Endothelial cell of umbilical vein (primary cell): ENCODE measurements around the gene ABI2. TPM values are rescaled to one million over a fixed set of nuclear protein-coding genes. Genes with fewer than 3 reads are reported as not detected.
"Not testable (repeated sequence)": the region's sequence is repeated elsewhere in the genome, so short reads cannot be mapped to it uniquely, and the experiment has no call there.

Experiments
- BruUV-seq: library from RNA; stranded (reverse); fragments of 400-500 nt; replicated peaks from 2 replicates; lab custom pipeline; 2021; lab: Mats Ljungman, UMichigan
- CTCF ChIA-PET: fragments of 300-600, 350-600 bp; sonication (Branson Sonifier 250); formaldehyde crosslinking; loops from one replicate; lab custom pipeline; 2021; ENCODE audit warnings: antibody characterized with exemption, inconsistent platforms; lab: Charles Lee
- POLR2A ChIA-PET: fragments of 300-600, 350-600 bp; sonication (Branson Sonifier 250); formaldehyde crosslinking; loops from one replicate; lab custom pipeline; 2021; ENCODE audit warnings: antibody characterized with exemption, inconsistent platforms; lab: Charles Lee
- DNase-seq: peaks from one replicate; pipeline ENCODE4 v3.0.0-alpha.2; 2011; ENCODE audit warnings: low read depth, low spot score
- FAIRE-seq: peaks from 2 replicates; lab custom pipeline; 2011; peaks lifted over from hg19 to GRCh38; lab: Jason Lieb, UNC
- H2AFZ ChIP-seq: 2 replicates; pipeline ENCODE4 v1.6.0; 2012; ENCODE audit warnings: low read depth, low read length, control low read depth, inconsistent platforms
- H3K27ac ChIP-seq: 2 replicates; pipeline ENCODE4 v1.5.1; 2011; ENCODE audit warnings: low read depth, mild to moderate bottlenecking, control low read depth, low read length, moderate library complexity; ENCODE audit not compliant: insufficient read depth
- H3K27me3 ChIP-seq, 2 experiments: 2 replicates each; pipeline versions ENCODE4 v1.6.0 to v1.6.1; 2011; ENCODE audit warnings: low read length in 2 of 2, mixed read lengths in 1 of 2; ENCODE audit not compliant: control insufficient read depth in 2 of 2, insufficient read depth in 2 of 2
- H3K36me3 ChIP-seq, 2 experiments: 2 replicates in 1 of 2; 3 replicates in 1 of 2; pipeline ENCODE4 v1.5.1; 2011; ENCODE audit warnings: low read length in 2 of 2, mild to moderate bottlenecking in 1 of 2, moderate library complexity in 1 of 2; ENCODE audit not compliant: control insufficient read depth in 2 of 2, insufficient read depth in 2 of 2; ENCODE audit errors: extremely low read depth in 1 of 2
- H3K4me1 ChIP-seq: 3 replicates; pipeline ENCODE4 v1.5.1; 2011; ENCODE audit warnings: mild to moderate bottlenecking, low read length; ENCODE audit not compliant: control insufficient read depth, insufficient read depth; ENCODE audit errors: extremely low read depth
- H3K4me2 ChIP-seq: 2 replicates; pipeline ENCODE4 v1.6.1; 2011; ENCODE audit warnings: low read length, control low read depth, mixed read lengths; ENCODE audit not compliant: insufficient read depth
- H3K4me3 ChIP-seq, 3 experiments: fragments of 200-600 bp in 1 of 3; sonication (generic), shearing (Covaris generic) in 1 of 3; replicated peaks in 1 of 3; 2 replicates each; pipeline ENCODE4 v1.5.1; 2011 to 2016; ENCODE audit warnings: control low read depth in 3 of 3, low read length in 3 of 3, mild to moderate bottlenecking in 2 of 3, inconsistent platforms in 1 of 3, low read depth in 1 of 3, moderate library complexity in 1 of 3; ENCODE audit not compliant: insufficient read depth in 1 of 3
- H3K79me2 ChIP-seq: 2 replicates; pipeline ENCODE4 v1.6.0; 2012; ENCODE audit warnings: low read length, inconsistent platforms; ENCODE audit not compliant: control insufficient read depth, insufficient read depth
- H3K9ac ChIP-seq: replicated peaks from 2 replicates; pipeline ENCODE3; 2011; ENCODE audit warnings: low read length, control low read depth; ENCODE audit not compliant: insufficient read depth; ENCODE audit errors: extremely low read depth
- H3K9me1 ChIP-seq: replicated peaks from 3 replicates; pipeline ENCODE4 v1.6.0; 2011; ENCODE audit warnings: mild to moderate bottlenecking, low read length; ENCODE audit not compliant: control insufficient read depth, insufficient read depth; ENCODE audit errors: extremely low read depth
- H3K9me3 ChIP-seq: replicated peaks from 2 replicates; pipeline ENCODE4 v1.5.1; 2012; ENCODE audit warnings: low read length, inconsistent platforms; ENCODE audit not compliant: control insufficient read depth, insufficient read depth
- H4K20me1 ChIP-seq: replicated peaks from 2 replicates; pipeline ENCODE3; 2011; ENCODE audit warnings: mild to moderate bottlenecking, low read length; ENCODE audit not compliant: control insufficient read depth, insufficient read depth; ENCODE audit errors: extremely low read depth
- FOS ChIP-seq: IDR thresholded peaks from 2 replicates; pipeline ENCODE4 v1.6.1; 2011; ENCODE audit warnings: mild to moderate bottlenecking, low read length, moderate library complexity, borderline replicate concordance; ENCODE audit not compliant: insufficient read depth
- JUN ChIP-seq: IDR thresholded peaks from 2 replicates; pipeline ENCODE4 v1.6.1; 2011; ENCODE audit warnings: borderline replicate concordance, low read depth; ENCODE audit not compliant: insufficient read length, insufficient read depth
- dilution Hi-C: fragments of 300-500 bp; cut with MboI; formaldehyde crosslinking; loops from one replicate; pipeline ENCODE4 v1.15.0; 2019; ENCODE audit warnings: low sequenced_read_pairs; ENCODE audit not compliant: extremely low pct_ligation_motif_present
- intact Hi-C: fragments of 100-400 bp; cut with micrococcal nuclease; formaldehyde crosslinking; loops from one replicate; pipeline ENCODE4 v1.10.0; 2022
- polyA plus RNA-seq, 4 experiments: library from polyadenylated mRNA; depleted of rRNA in 3 of 4; stranded (reverse) in 3 of 4; unstranded in 1 of 4; fragments of >200 nt; gene quantifications; 2 replicates each; pipeline versions ENCODE4 v1.2.1 to v1.2.3, GENCODE V29; 2011 to 2012; ENCODE audit warnings: missing spikeins in 1 of 4
- total RNA-seq: library from RNA; stranded (reverse); gene quantifications from 2 replicates; pipeline ENCODE4 v1.2.3, GENCODE V29; 2021

Gene ABI2
- total and polyA plus RNA-seq, 2 donors (not counting 3 experiments of a cell fraction or from before 2014, with no cell fraction given), result 35.7 to 61.0 TPM

- DNase-seq, BruUV-seq, H2AFZ ChIP-seq, intact Hi-C loops, H3K27me3 ChIP-seq, H3K9ac ChIP-seq, H3K9me1 ChIP-seq, H3K4me3 ChIP-seq, H3K36me3 ChIP-seq, FAIRE-seq, POLR2A ChIA-PET, H3K27ac ChIP-seq, H3K9me3 ChIP-seq, H4K20me1 ChIP-seq, H3K4me2 ChIP-seq, dilution Hi-C loops: not testable (repeated sequence)
- H3K79me2 ChIP-seq, result peaks cover 61% of the 10 kb centered on the region
- CTCF ChIA-PET, result interaction anchor here (1.4 kb wide), 1 partner anchor 19 kb away, joined by 3 read pairs; no protein-coding TSS in a partner anchor
- H3K4me1 ChIP-seq, result peaks cover 25% of the 10 kb centered on the region
Observed at GRCh38 chr2:203342374-203342773, 14.2 kb downstream of the ABI2 start.

- H3K36me3 ChIP-seq, result no peaks in the 10 kb centered on the region
- FAIRE-seq, result no peak
- intact Hi-C loops (no loop called here), dilution Hi-C loops (no loop called here)
- no peaks in the 10 kb centered on the region for H4K20me1 ChIP-seq
- no peak for DNase-seq
- peaks cover 23% of the 10 kb centered on the region for H3K4me1 ChIP-seq
- POLR2A ChIA-PET, result no interaction called here
- BruUV-seq, result no TSS peak
- no peak overlapping the region for H2AFZ ChIP-seq
- H3K9me3 ChIP-seq, result no peaks in the 10 kb centered on the region
- H3K4me3 ChIP-seq, result no peak overlapping the region
- CTCF ChIA-PET, result no interaction called here
- no peak overlapping the region for H3K9ac ChIP-seq
- H3K4me2 ChIP-seq, result no peak overlapping the region
- H3K79me2 ChIP-seq, result peaks cover 54% of the 10 kb centered on the region
- no peak overlapping the region for H3K27ac ChIP-seq
- no peaks in the 10 kb centered on the region for H3K27me3 ChIP-seq
- TF ChIP-seq JUN, result no peak
- no peak for TF ChIP-seq FOS
- H3K9me1 ChIP-seq, result no peaks in the 10 kb centered on the region
Observed at GRCh38 chr2:203344667-203345066, 16.5 kb downstream of the ABI2 start.
